GM12874 (cell line): ENCODE measurements around the gene DUOX1.
A peak's percentile ranks its signal among the peaks of the same experiment; 100 is the strongest.

Source experiments
- TF ChIP-seq, protein P1 (sequence below): IDR thresholded peaks from 2 replicates; pipeline ENCODE4 v1.5.1; 2011; ENCODE audit warnings: low read depth, mild to moderate bottlenecking, control low read depth, low read length, moderate library complexity; ENCODE audit not compliant: insufficient read depth

The DUOX1 gene

DNA sequence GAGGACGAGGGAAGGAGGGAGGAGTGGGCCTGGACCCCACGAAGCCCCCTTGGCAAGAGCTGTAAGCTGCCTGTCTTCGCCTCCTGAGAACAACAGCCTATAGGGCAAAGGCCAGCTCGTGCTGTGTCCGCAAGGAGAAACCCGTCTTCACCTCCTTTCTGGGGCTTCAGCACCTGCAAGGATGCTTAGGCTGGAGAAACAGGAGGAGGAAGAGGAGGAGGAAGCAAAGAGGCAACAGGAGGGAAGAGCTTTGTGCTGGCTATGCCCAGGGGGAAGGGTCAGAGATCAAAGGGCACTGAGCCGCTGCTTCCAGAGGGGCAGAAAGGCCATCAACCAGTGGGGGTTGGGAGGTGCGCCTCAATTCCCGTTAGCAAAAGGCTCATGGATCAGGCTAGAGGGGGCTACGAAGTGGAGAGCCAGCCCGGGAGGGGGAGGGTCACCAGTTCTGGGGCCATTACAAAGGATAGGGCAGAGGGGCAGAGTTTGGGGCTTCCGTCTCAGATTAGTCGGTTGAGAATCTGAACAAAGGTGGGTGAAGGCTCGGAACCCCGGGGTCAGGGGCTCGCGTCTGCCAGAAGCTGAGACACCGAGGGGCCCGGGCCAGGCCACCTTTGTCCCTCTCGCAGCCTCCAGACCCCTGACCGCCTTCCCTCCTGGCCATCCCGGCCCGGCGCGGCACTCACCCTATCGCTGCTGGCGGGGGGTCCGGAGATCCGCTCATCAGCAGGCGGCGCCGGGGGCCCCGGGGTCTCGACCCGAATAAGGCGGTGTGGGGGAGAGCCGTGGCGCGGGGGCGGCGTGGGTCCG is 57.2 kb downstream of the DUOX1 start:
- TF ChIP-seq, protein P1, sequence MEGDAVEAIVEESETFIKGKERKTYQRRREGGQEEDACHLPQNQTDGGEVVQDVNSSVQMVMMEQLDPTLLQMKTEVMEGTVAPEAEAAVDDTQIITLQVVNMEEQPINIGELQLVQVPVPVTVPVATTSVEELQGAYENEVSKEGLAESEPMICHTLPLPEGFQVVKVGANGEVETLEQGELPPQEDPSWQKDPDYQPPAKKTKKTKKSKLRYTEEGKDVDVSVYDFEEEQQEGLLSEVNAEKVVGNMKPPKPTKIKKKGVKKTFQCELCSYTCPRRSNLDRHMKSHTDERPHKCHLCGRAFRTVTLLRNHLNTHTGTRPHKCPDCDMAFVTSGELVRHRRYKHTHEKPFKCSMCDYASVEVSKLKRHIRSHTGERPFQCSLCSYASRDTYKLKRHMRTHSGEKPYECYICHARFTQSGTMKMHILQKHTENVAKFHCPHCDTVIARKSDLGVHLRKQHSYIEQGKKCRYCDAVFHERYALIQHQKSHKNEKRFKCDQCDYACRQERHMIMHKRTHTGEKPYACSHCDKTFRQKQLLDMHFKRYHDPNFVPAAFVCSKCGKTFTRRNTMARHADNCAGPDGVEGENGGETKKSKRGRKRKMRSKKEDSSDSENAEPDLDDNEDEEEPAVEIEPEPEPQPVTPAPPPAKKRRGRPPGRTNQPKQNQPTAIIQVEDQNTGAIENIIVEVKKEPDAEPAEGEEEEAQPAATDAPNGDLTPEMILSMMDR, result no peak

GRCh38 chr15:45187578-45187893 is 57.7 kb downstream of the DUOX1 start:
- TF ChIP-seq, protein P1, result no peak

- TF ChIP-seq, protein P1, result no peak
These were observed 58.4 kb downstream of the DUOX1 start, which contains the start of gene SHF for GRCh38 chr15:45187894-45188830. Gene SHF, minus strand, starts transcription at chr15:45187966. Its CDS starts 15 bp downstream, at chr15:45187951.

GRCh38 chr15:45197512-45197911 is 67.7 kb downstream of the DUOX1 start:
- TF ChIP-seq, protein P1, result no peak

DNA sequence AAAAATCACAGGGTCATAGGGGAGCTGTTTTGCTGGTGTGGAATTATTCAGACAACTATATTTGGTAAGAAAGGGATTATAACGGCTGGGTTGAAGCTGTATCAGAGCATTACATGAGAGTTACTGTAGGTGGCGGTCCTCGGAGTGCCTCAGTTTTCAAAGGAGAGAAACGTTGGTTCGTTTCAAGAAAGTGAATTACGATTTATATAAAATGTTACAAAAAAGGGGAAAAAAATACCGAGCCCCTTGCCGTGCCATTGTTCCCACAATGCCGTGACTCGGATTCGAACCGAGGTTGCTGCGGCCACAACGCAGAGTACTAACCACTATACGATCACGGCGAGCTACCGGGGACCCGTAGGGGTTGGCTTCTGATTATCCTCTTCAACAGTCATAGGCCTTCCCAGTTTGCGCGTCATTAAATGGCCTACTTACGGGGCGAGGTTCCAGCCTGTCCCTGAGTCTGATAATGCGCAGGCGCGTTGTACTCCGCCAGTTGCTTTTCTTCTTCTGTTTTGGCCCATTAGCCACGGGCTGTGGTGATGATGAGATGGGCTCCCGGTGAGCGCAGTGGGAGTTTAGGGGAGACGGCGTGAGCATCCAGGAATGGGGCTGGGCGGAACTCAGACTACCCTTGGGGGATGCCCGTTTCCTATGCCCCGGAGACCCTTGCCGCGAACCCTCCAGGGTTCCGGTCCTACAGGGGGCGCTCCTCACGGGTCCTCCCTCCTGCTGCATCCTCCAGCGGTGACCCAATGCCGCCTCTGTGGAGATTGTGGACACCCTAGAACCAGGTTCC is 68.7 kb downstream of the DUOX1 start:
- TF ChIP-seq, protein P1, result peak; percentile 91

DNA sequence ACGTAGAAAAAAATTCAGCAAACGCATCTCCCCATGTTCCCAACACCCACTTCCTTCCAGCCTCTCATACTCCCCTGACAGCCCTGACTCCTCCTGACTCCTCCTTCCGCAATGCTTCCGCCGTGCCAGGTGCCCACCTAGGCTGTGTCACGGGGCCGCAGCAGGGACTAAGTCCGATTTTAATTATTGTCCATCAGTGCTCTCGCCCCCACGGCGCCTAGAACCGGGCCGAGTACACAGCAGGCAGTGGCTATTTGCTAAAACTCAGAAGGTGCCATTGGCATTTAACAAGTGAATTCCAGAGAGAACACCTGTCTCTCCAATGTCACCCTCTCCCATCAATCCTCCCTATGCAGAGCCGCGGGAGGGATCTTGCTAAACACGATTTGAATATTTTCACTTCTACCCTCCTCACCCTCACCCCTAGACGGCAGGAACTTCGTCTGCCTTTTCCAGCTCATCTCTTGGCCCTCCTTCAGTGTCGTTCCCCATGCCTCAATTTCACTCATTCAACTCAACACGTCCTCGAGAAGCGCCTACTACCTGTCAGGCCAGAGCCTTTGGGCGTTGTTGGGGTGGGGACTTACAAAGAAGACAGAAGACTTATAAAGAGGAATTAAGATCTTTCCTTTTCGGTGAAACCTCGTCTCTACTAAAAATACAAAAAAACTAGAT is 69.5 kb downstream of the DUOX1 start:
- TF ChIP-seq, protein P1, result no peak
